Dendritic cell treated with granulocyte-macrophage colony-stimulating factor and Interleukin-4, amounts not matched to agents 40 ng/mL and 50 ng/mL, for 4 days (primary cell): ENCODE results near the gene CSMD2.

Experiments
- H3K27ac Mint-ChIP-seq: one replicate; pipeline ENCODE4 v1.8.0; 2022; ENCODE audit warnings: mild to moderate bottlenecking, mixed read lengths
- H3K27me3 Mint-ChIP-seq: one replicate; pipeline ENCODE4 v1.8.0; 2022; ENCODE audit warnings: mild to moderate bottlenecking, mixed read lengths
- H3K36me3 Mint-ChIP-seq: one replicate; pipeline ENCODE4 v1.8.0; 2022; ENCODE audit warnings: low read depth, mixed read lengths
- H3K4me1 Mint-ChIP-seq: one replicate; pipeline ENCODE4 v1.8.0; 2022; ENCODE audit warnings: low read depth, mixed read lengths
- H3K4me3 Mint-ChIP-seq: one replicate; pipeline ENCODE4 v1.8.0; 2022; ENCODE audit warnings: mild to moderate bottlenecking, moderate library complexity, mixed read lengths
- H3K9me3 Mint-ChIP-seq: one replicate; pipeline ENCODE4 v1.8.0; 2022; ENCODE audit warnings: mixed read lengths
- intact Hi-C: fragments of 100-400 bp; cut with micrococcal nuclease; formaldehyde crosslinking; loops from one replicate; pipeline ENCODE4 v1.15.0; 2022

CSMD2 gene

DNA sequence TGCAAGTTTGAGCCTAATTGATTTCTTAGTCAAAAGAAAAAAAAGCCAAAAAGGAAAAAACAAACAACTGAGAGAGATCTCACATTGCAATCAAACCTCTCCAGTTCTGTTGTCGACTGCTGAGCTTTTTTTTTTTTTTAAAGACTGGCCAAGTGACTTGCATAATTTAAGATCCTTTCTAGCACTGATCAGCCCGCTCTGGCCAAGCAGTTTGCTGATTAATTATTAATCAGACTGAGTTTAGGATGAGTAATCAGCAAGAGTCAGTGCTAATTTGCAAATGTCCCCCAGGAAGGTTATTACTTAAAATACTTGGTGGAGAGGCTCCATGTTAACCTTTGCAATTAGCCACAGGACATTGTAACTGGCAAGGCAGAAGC lies 261.8 kb downstream of the CSMD2 start:
- intact Hi-C loops: no loop called here
- no peaks in the 10 kb centered on the region for H3K4me1 Mint-ChIP-seq
- H3K27ac Mint-ChIP-seq: no peak overlapping the region
- H3K27me3 Mint-ChIP-seq: peaks cover 10% of the 10 kb centered on the region
- no peaks in the 10 kb centered on the region for H3K9me3 Mint-ChIP-seq
- no peaks in the 10 kb centered on the region for H3K36me3 Mint-ChIP-seq
- no peak overlapping the region for H3K4me3 Mint-ChIP-seq

GRCh38 chr1:33902486-33903209 lies 262.4 kb downstream of the CSMD2 start:
- H3K27ac Mint-ChIP-seq: no peak overlapping the region
- peaks cover 10% of the 10 kb centered on the region for H3K27me3 Mint-ChIP-seq
- no peaks in the 10 kb centered on the region for H3K9me3 Mint-ChIP-seq
- H3K4me1 Mint-ChIP-seq: no peaks in the 10 kb centered on the region
- no peak overlapping the region for H3K4me3 Mint-ChIP-seq
- intact Hi-C loops: no loop called here
- no peaks in the 10 kb centered on the region for H3K36me3 Mint-ChIP-seq

DNA sequence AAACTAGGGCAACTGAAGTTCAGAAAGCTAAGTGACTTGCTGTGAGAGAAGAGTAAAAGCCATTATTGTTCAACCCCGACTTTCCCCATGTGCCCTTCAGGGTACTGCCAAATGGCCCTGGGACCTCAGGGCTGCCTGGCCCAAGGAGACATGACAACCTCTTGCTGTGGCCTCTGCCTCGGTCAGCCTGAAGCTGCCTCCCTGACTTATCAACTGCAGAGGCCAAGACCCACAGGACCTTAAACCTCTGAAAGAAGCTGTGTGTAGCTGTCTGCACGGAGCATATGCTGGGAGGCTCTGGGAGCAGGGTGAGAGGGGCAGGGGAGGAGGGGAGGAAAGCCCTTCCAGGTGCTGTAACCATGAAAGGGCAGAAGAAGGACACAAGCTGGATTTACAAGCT lies 265.3 kb downstream of the CSMD2 start:
- Mint-ChIP-seq H3K4me3 (no peak overlapping the region), H3K4me1 (no peaks in the 10 kb centered on the region), H3K9me3 (no peaks in the 10 kb centered on the region), H3K27me3 (peaks cover 10% of the 10 kb centered on the region), H3K36me3 (no peaks in the 10 kb centered on the region), H3K27ac (no peak overlapping the region)
- intact Hi-C loops: no loop called here

DNA sequence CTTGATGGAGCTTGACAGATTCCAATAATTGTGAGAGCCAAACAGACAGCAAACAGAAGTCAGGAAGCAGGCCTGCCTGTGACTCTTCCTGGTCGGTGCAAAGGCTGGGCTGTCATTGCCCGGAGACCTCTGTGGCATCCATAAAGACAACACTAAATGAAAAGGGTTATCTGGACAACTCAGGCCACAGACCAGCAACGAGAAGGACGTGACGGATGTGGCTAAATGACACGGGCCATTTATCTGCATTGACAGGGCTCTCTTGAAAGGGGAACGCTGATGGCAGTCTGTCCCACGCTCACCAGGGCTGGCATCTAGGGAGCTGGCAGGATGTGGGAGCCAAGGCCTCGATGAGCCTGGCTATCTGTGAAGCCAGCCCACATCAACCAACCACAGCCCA lies 266.1 kb downstream of the CSMD2 start:
- Mint-ChIP-seq H3K27me3 (peaks cover 11% of the 10 kb centered on the region), H3K36me3 (no peaks in the 10 kb centered on the region), H3K9me3 (no peaks in the 10 kb centered on the region), H3K27ac (no peak overlapping the region), H3K4me3 (no peak overlapping the region), H3K4me1 (no peaks in the 10 kb centered on the region)
- intact Hi-C loops: no loop called here

- no peaks in the 10 kb centered on the region for H3K9me3 Mint-ChIP-seq
- H3K27ac Mint-ChIP-seq: no peak overlapping the region
- no peaks in the 10 kb centered on the region for H3K36me3 Mint-ChIP-seq
These were observed 266.6 kb downstream of the CSMD2 start for GRCh38 chr1:33898406-33898805.

GRCh38 chr1:33897092-33897725 lies 267.8 kb downstream of the CSMD2 start:
- Mint-ChIP-seq H3K36me3 (no peaks in the 10 kb centered on the region), H3K4me1 (no peaks in the 10 kb centered on the region), H3K27ac (no peak overlapping the region), H3K9me3 (no peaks in the 10 kb centered on the region), H3K27me3 (peaks cover 2% of the 10 kb centered on the region), H3K4me3 (no peak overlapping the region)
- intact Hi-C loops: no loop called here

More at GRCh38 chr1:33898406-33898805, 266.6 kb downstream of the CSMD2 start:
- Mint-ChIP-seq H3K4me1 (no peaks in the 10 kb centered on the region), H3K27me3 (peaks cover 6% of the 10 kb centered on the region), H3K4me3 (no peak overlapping the region)
- intact Hi-C loops: no loop called here

DNA sequence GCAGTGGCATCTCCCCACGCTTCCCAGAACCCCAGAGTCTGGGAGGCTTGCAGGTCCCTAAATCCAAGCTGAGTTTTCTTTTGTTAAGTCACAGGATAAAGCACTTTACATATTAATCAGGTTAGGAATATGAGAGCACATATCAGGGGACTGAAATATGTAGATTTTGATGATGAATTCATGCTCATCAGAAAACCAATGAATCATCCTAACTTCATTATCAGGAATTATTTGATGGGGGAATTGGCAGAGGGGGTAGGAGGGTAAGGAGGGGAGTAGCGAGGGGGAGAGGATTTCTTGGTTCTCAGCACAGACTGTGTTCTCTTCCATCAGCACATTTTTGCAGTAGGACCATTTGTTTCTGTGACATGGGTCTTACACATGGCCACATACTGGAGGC lies 269.1 kb downstream of the CSMD2 start:
- intact Hi-C loops: no loop called here
- Mint-ChIP-seq H3K36me3 (no peaks in the 10 kb centered on the region), H3K4me3 (no peak overlapping the region), H3K9me3 (no peaks in the 10 kb centered on the region), H3K27me3 (peaks cover 1% of the 10 kb centered on the region), H3K4me1 (no peaks in the 10 kb centered on the region), H3K27ac (no peak overlapping the region)

DNA sequence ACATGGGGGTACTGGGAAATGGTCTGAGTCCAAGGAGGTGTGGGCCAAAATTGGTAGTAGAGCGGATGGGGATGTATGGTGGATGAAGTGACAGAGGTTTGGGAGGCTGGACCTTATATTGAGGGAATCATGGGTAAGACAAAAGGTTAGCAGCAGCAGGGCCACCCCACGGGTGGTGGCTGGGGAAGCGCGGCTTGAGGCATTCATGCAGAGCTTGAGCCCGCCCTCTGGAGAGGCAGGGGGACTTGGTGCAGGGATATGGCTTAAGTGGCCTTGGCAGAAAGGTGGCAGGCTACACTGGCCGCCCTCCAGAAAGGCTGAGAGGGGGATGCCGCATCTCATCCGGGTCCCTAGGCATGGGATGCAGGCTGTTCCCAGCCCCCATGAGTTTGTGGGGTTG lies 269.6 kb downstream of the CSMD2 start:
- H3K9me3 Mint-ChIP-seq: no peaks in the 10 kb centered on the region
- no peak overlapping the region for H3K27ac Mint-ChIP-seq
- no peaks in the 10 kb centered on the region for H3K36me3 Mint-ChIP-seq
- no peaks in the 10 kb centered on the region for H3K4me1 Mint-ChIP-seq
- intact Hi-C loops: no loop called here
- no peak overlapping the region for H3K4me3 Mint-ChIP-seq
- peaks cover 1% of the 10 kb centered on the region for H3K27me3 Mint-ChIP-seq

DNA sequence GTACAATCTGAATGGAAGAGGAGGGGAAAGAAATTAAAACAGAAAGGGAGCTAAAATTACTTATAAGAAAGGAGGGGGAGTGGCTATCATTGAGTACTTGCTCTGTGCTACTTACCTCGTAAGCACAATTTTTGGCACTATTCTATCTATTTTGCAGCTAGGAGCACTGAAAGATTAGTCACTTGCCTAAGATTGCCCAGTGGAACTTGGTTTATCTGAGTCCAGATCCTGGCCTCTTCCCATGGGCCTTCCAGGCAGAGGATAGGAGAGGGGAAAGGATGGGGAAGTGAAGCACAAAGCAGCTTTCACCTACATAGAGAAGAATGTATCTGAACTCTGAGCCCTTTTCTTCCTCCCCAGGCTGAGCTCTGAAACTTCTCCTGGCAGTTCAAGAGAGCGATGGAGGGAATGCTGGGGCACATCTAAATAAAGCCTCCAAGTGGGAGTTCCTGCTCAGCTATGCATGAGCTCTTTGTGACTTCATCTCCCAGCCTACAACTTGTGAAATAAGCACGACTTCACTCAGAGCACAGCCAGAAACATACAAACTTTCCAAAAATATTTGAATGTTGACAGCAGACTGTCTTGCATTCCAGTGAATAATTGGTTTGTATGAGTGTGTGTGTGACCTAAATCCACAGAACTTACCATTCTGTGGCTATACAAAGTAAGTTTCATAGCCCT lies 271.7 kb downstream of the CSMD2 start:
- Mint-ChIP-seq H3K9me3 (no peaks in the 10 kb centered on the region), H3K27me3 (peaks cover 1% of the 10 kb centered on the region), H3K36me3 (no peaks in the 10 kb centered on the region), H3K4me1 (no peaks in the 10 kb centered on the region), H3K4me3 (no peak overlapping the region), H3K27ac (no peak overlapping the region)
- intact Hi-C loops: no loop called here

- intact Hi-C loops: no loop called here
- no peaks in the 10 kb centered on the region for H3K9me3 Mint-ChIP-seq
- no peaks in the 10 kb centered on the region for H3K27me3 Mint-ChIP-seq
- H3K4me3 Mint-ChIP-seq: no peak overlapping the region
- no peak overlapping the region for H3K27ac Mint-ChIP-seq
- no peaks in the 10 kb centered on the region for H3K36me3 Mint-ChIP-seq
- no peaks in the 10 kb centered on the region for H3K4me1 Mint-ChIP-seq
These were observed 278.5 kb downstream of the CSMD2 start for GRCh38 chr1:33886496-33886895.

GRCh38 chr1:33880305-33880704 lies 284.7 kb downstream of the CSMD2 start:
- intact Hi-C loops: no loop called here
- Mint-ChIP-seq H3K9me3 (no peaks in the 10 kb centered on the region), H3K4me1 (no peaks in the 10 kb centered on the region), H3K36me3 (no peaks in the 10 kb centered on the region), H3K27ac (no peak overlapping the region), H3K27me3 (no peaks in the 10 kb centered on the region), H3K4me3 (no peak overlapping the region)

GRCh38 chr1:33878392-33878791 lies 286.6 kb downstream of the CSMD2 start:
- no peaks in the 10 kb centered on the region for H3K27me3 Mint-ChIP-seq
- H3K27ac Mint-ChIP-seq: no peak overlapping the region
- H3K4me3 Mint-ChIP-seq: no peak overlapping the region
- intact Hi-C loops: no loop called here
- no peaks in the 10 kb centered on the region for H3K4me1 Mint-ChIP-seq
- H3K9me3 Mint-ChIP-seq: no peaks in the 10 kb centered on the region
- H3K36me3 Mint-ChIP-seq: no peaks in the 10 kb centered on the region

DNA sequence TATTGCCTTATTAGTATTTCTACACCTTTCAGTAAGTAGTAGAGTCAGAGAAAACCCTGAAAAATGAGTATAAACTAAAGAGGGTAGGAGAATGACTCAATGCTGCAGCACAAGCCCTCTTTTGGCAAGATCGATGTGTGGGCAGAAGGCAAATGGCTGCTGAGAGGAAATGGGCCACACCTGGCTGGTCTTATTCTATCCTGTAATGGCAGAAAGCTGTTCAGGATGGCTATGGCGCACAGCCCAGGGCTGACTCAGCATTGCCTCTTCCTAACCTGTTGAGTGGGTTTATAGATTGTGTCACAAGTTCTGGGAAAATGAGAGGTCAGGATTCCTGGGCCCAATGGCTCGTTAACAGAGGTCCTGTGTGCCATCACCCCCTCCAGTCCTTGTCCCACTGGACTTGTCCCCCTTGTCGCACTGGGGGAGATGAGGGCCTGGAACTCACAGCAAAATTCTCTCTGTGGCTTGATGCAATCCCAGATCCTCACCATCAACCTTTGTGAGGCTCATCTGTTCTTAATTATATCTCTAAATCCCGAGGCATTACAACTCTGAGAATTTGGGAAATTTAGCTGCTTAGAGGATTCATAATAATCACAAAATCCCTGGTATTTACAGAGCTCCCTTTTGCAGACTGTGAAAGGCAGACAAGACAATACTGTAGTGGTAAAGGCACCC lies 287.9 kb downstream of the CSMD2 start:
- H3K27ac Mint-ChIP-seq: no peak overlapping the region
- H3K9me3 Mint-ChIP-seq: no peaks in the 10 kb centered on the region
- intact Hi-C loops: no loop called here
- no peaks in the 10 kb centered on the region for H3K4me1 Mint-ChIP-seq
- no peaks in the 10 kb centered on the region for H3K36me3 Mint-ChIP-seq
- no peak overlapping the region for H3K4me3 Mint-ChIP-seq
- H3K27me3 Mint-ChIP-seq: no peaks in the 10 kb centered on the region

GRCh38 chr1:33875862-33876261 lies 289.2 kb downstream of the CSMD2 start:
- H3K9me3 Mint-ChIP-seq: no peaks in the 10 kb centered on the region
- intact Hi-C loops: no loop called here
- no peak overlapping the region for H3K27ac Mint-ChIP-seq
- H3K27me3 Mint-ChIP-seq: no peaks in the 10 kb centered on the region
- no peaks in the 10 kb centered on the region for H3K4me1 Mint-ChIP-seq
- no peak overlapping the region for H3K4me3 Mint-ChIP-seq
- H3K36me3 Mint-ChIP-seq: no peaks in the 10 kb centered on the region
